Stimulated activated CD8-positive, alpha-beta memory T cell treated with anti-CD3 and anti-CD28 coated beads, Interleukin-12 subunit alpha, Interleukin-12 subunit beta, amount 100 ng/mL, for 24 hours (primary cell): ENCODE results near the gene CEACAM16.
A peak's percentile ranks its signal among the peaks of the same experiment; 100 is the strongest.
"Not testable (repeated sequence)": the region's sequence is repeated elsewhere in the genome, so short reads cannot be mapped to it uniquely, and the experiment has no call there.

Experiments
- DNase-seq: peaks from one replicate; pipeline ENCODE4 v3.0.0-alpha.2; 2020; ENCODE audit errors: extremely low read depth

The CEACAM16 gene, protein sequence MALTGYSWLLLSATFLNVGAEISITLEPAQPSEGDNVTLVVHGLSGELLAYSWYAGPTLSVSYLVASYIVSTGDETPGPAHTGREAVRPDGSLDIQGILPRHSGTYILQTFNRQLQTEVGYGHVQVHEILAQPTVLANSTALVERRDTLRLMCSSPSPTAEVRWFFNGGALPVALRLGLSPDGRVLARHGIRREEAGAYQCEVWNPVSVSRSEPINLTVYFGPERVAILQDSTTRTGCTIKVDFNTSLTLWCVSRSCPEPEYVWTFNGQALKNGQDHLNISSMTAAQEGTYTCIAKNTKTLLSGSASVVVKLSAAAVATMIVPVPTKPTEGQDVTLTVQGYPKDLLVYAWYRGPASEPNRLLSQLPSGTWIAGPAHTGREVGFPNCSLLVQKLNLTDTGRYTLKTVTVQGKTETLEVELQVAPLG

DNA sequence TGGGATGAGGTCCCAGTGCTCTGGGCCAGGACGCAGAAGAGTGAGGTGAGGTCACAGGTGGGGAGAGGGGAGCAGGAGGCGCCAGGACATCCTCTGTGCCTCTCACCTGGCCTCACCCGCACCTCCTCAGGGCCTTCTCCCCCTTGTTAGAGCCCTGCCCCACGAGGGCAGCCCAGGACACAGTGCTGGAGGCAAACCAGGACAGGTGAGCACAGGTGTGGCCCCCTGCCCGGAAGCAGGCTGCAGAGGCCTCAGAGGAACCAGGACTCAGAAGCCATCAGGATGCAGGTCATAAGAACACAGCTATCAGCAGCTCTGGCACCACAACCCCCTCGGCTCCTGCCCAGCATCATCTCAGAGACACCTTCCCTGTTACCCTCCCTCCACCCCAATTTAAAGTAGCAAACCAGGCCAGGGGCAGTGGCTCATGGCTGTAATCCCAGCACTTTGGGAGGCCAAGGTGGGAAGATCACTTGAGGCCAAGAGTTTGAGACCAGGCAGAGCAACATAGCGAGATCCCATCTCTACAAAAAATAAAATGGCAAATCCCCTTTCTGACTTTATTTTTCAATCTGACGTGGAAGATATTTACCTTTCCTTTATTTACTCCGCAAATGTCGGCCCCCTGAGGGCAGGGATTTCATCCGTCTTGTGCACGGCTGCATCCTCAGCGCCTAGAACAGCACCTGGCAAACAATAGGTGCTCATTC is at the start of gene CEACAM16:
Gene CEACAM16 (plus strand): TSS at position 660 of the 710 bp plus-strand sequence. CDS start 2,306 bp downstream, outside the sequence.
- DNase-seq: no peak

DNA sequence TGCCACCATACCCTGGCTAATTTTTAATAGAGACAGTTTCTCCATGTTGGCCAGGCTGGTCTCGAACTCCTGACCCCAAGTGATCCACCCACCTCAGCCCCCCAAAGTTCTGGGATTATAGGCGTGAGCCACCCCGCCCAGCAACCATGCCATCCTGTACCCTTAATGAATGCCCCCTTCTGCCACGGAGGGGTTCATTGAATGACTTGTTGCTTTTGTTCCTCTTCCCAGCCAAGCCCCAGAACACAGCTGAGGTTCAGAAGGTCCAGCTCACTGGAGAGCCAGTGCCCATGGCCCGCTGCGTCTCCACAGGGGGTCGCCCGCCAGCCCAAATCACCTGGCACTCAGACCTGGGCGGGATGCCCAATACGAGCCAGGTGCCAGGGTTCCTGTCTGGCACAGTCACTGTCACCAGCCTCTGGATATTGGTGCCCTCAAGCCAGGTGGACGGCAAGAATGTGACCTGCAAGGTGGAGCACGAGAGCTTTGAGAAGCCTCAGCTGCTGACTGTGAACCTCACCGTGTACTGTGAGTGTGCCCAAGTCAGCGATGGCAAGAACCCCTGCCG is 49.3 kb upstream of the CEACAM16 start:
- no peak for DNase-seq

DNA sequence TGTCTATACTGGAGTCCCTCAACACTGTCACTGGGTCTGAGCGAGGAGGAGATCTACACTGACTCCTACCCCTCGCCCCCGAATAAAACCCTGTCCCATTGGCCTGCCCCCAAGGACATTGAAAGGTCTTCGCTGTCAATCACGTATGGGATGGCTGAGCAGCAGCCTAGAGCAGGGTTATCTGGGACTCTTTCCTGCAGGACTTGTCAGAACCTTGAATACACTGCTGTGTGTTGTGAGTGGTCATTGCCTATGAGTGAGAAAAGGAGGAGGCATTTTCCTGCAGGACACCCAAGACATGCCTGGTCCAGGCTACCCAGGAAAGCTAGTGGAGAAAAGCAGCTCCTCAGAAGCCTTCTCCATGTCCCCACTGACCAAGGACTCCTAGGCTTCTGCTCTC is 45.6 kb upstream of the CEACAM16 start:
- no peak for DNase-seq

GRCh38 chr19:44653977-44654774 is 44.8 kb upstream of the CEACAM16 start:
- peak; percentile 22 for DNase-seq

GRCh38 chr19:44657211-44657921 is 41.6 kb upstream of the CEACAM16 start:
- peak; percentile 10 for DNase-seq

DNA sequence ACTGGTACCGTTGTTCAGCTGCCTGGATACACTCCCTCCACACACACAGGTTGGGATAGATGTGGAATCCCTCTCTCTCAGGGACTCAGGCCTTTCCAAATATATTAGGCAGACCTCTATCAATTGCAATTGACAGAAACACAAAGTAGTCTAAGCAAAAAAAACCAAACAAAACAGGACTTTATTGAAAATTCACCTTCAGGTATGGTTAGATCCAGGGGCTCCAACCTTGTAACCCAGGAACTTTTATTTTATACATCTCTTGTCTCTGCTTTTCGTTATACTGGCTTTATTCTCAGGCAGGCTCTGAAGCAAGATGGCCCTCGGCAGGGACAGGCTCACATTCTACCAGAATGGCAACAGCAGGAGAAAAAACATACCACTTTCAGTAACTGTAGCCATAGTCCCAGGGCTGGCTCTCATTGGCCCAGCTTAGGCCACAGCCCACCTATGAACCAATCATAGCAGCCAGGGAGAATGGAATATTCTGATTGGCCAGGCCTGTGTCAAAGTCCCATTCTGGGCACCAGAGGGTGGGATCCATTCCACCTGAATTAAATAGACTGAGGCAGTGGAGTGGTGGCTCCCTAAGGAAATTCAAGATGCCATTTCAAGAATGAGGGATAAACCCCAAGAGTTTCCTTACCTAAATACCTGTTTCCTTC is 40.8 kb upstream of the CEACAM16 start:
- no peak for DNase-seq

DNA sequence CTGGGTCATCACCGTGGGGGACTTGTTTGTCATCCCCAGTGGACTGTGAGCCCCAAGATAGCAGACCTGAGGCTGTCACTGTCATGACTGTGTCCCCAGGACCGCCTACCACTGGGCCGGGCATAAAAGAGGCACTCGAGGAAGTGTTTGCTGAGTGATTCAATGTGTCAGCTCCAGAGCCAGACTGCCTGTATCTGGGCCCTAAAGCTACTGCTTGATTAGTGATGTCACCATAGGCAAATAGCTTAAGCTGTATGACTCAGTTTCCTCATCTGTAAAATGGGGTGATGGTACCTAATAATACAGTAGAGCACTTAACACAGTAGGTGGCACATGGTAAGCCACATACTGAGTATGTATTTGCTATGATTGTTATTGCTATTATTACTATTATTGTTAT is 38.9 kb upstream of the CEACAM16 start:
- no peak for DNase-seq

DNA sequence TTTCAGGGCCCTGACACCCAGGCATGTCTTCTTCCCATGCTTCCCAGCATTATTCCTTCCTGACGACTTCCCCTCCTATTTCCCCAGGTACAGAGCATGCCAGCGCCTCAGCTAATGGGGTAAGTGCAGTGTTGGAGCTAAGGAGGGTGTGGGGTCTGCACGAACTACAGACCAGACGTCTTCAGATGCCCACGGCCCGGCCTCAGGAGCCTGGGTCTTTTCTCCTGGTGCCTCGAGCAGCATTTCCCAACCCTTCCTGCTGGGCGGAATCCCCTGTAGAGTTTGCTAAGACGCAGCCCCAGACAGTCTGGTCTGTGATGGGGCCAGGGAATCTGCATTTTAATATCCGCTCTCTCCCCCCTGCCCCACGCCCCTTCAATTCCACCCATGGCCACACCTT is 37.7 kb upstream of the CEACAM16 start:
- DNase-seq: no peak

DNA sequence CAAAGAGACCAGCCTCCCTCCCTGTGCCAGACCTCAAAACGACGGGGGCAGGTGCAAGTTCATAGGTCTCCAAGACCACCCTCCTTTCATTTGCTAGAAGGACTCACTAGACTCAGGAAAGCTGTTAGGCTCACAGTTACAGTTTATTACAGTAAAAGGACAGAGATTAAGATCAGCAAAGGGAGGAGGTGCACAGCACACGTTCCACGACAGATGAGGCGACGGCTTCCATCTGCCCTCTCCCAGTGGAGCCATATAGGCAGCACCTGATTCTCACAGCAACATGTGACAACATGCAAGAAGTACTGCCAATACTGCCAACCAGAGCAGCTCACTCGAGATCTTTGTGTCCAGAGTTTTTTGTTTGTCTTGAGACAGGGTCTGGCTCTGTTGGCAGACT is 37.0 kb upstream of the CEACAM16 start:
- DNase-seq: no peak

DNA sequence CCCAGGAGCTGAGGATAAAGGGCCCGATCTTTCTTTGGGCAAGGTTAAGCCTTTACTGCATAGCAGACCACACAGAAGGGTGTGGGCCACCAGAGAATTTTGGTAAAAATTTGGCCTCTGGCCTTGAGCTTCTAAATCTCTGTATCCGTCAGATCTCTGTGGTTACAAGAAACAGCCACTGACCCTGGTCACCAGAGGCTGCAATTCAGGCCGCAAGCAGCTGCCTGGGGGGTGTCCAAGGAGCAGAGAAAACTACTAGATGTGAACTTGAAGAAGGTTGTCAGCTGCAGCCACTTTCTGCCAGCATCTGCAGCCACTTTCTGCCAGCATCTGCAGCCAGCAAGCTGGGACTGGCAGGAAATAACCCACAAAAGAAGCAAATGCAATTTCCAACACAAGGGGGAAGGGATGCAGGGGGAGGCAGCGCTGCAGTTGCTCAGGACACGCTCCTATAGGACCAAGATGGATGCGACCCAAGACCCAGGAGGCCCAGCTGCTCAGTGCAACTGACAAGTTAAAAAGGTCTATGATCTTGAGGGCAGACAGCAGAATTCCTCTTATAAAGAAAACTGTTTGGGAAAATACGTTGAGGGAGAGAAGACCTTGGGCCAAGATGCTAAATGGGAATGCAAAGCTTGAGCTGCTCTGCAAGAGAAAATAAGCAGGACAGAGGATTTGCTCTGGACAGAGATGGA is 36.1 kb upstream of the CEACAM16 start:
- DNase-seq: no peak

GRCh38 chr19:44663996-44664395 is 35.0 kb upstream of the CEACAM16 start:
- DNase-seq: no peak

- DNase-seq: no peak
Measured at GRCh38 chr19:44664976-44665375, 34.0 kb upstream of the CEACAM16 start.

DNA sequence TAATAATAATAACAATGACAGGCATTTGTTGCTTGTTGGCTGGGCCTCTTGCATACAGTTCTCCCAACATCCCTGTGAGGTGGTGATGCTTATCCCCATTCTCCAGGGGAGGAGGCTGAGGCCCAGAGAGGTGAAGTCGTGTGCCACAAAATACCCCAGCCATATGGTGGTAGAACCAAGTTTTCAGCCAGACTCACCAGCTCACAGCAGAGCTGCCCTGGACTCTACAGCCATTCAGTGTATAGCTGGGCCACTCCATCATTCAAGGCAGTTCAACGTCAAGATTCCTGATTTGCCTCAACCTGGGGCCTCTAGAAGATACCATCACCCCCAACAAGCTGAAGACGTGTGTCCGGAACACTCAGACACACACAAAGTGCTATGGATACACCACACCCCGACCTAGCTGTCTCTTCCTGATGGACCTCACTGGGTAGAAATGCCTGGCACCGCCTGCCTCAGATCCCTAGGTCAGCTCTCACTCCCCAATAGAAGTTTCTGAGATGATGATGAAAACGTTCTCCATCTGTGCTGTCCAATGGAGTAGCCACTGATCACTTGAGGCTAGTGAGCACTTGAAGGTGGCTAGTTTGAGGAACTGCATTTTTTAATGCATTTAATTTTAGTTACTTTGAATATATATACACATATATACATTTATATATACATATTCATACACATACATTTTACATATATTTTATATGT is 31.9 kb upstream of the CEACAM16 start:
- DNase-seq: no peak

DNA sequence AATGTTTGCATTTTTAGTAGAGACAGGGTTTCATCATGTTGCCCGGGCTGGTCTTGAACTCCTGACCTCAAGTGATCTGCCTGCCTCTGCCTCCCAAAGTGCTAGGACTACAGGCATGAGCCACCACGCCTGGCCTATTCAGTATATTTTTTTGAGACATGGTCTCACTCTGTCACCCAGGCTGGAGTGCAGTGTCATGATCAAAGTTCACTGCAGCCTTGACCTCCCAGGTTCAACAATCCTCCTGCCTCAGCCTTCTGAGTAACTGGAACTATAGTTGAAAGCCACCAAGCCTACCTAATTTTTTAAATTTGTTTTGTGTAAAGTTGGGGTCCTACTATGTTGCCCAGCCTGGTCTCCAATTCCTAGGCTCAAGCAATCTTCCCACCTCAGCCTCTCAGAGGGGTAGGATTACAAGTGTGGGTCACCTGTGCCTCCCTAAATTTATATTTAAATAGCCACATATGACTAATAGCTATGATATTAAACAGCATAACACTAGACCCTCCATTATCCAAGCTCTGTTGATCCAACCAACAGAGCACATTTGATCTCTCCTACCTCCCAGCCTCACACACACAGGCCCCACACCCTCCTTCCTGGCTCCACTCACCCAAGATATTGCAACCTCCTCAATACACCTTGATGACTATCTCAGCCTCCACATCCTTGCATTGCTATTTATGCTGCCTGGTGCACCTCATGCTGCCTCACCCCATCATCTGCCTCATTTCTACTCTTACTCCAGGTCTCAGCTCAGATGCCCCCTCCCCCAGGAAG is 29.8 kb upstream of the CEACAM16 start:
- DNase-seq: no peak

GRCh38 chr19:44670027-44670426 is 28.9 kb upstream of the CEACAM16 start:
- DNase-seq: not testable (repeated sequence)

GRCh38 chr19:44671400-44671799 is 27.6 kb upstream of the CEACAM16 start, which contains the start of gene CEACAM19:
Gene CEACAM19 (plus strand): TSS chr19:44671482. CDS start chr19:44671932, 450 bp downstream.
- no peak for DNase-seq

- no peak for DNase-seq
Measured at GRCh38 chr19:44672226-44672625, 26.7 kb upstream of the CEACAM16 start.

DNA sequence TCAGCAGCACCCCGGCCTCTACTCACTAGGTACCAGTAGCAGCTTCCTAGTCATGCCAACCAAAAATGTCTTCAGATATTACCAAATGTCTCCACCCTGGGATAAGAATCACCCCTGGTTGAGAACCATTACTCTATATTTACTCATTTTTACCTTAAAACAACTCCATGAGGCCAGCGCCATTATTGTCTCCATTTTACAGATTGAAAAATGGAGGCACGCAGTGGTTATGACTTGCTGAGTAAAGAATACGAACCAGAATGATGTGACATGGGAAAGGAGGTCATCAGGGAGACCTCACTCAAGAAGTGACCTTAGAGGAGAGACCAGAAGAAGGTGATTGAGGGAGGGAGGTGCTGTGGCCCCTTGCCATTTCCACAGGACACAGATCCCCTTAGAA is 25.4 kb upstream of the CEACAM16 start:
- DNase-seq: no peak

DNA sequence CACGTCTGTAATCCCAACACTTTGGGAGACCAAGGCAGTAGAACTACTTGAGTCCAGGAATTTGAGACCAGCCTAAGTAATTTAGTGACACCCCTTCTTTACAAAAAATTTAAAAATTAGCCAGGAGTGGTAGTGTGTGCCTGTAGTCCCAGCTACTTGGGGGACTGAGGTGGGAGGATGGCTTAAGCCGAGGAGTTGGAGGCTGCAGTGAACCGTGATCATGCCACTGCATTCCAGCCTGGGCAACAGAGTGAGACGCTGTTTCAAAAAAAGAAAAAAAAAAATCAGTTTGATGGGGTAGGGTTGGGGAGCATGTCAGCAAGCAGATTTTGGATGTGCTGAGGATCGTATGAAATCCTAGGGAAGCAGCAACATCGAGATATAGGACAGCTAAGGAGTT is 23.4 kb upstream of the CEACAM16 start:
- no peak for DNase-seq
